ENCODE measurements around the gene PIP4K2A. TPM values are rescaled to one million over a fixed set of nuclear protein-coding genes. Genes with fewer than 3 reads are reported as not detected.
"Not testable (repeated sequence)": the region's sequence is repeated elsewhere in the genome, so short reads cannot be mapped to it uniquely, and the experiment has no call there.

PIP4K2A gene
- total RNA-seq, 1 donor from 2014 or later: 102 TPM

DNA sequence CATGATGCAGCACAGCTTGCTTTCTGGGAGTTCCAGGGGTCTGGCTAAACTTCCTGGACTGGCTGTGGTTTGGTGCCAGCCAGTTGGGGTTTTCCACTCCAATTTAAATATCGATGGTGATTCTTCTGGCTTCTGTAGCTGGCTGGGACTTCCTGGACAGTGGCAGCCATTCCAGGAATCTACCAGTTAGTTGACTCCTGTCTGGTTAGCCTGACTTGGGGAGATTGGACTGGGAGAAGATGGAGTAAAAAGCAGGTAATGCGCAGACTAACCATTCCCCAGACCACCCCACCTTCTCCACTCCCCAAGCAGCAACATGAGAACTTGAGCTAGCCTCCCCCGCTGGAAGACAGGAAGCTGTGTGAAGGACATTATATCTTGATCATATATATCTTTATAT lies 6.3 kb upstream of the PIP4K2A start:
- H3K36me3 Mint-ChIP-seq (ENCODE audit: low read depth): no peaks in the 10 kb centered on the region
- CTCF ChIA-PET: no interaction called here
- DNase-seq: no peak
- H3K27me3 Mint-ChIP-seq: no peaks in the 10 kb centered on the region
- H3K27ac Mint-ChIP-seq: no peak overlapping the region
- H3K4me1 Mint-ChIP-seq: peaks cover 38% of the 10 kb centered on the region
- no peaks in the 10 kb centered on the region for H3K9me3 Mint-ChIP-seq
- H3K4me3 Mint-ChIP-seq: no peak overlapping the region
- intact Hi-C loops (cut with micrococcal nuclease): loop anchor here (5.0 kb wide), 5 partner anchors 212 to 1188 kb away; partner anchors contain the start of genes BMI1 and MLLT10
- ATAC-seq (ENCODE audit: low read depth): no peak
- TF ChIP-seq, protein P1, sequence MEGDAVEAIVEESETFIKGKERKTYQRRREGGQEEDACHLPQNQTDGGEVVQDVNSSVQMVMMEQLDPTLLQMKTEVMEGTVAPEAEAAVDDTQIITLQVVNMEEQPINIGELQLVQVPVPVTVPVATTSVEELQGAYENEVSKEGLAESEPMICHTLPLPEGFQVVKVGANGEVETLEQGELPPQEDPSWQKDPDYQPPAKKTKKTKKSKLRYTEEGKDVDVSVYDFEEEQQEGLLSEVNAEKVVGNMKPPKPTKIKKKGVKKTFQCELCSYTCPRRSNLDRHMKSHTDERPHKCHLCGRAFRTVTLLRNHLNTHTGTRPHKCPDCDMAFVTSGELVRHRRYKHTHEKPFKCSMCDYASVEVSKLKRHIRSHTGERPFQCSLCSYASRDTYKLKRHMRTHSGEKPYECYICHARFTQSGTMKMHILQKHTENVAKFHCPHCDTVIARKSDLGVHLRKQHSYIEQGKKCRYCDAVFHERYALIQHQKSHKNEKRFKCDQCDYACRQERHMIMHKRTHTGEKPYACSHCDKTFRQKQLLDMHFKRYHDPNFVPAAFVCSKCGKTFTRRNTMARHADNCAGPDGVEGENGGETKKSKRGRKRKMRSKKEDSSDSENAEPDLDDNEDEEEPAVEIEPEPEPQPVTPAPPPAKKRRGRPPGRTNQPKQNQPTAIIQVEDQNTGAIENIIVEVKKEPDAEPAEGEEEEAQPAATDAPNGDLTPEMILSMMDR (IDR thresholded peaks at IDR 0.05): no peak
- POLR2A ChIA-PET: interaction anchor here (0.8 to 1.0 kb wide), 2 partner anchors 91 to 284 kb away, joined by 3 read pairs; no protein-coding TSS in a partner anchor

GRCh38 chr10:22719406-22720042 lies 5.1 kb upstream of the PIP4K2A start:
- Mint-ChIP-seq H3K4me1 (peaks cover 35% of the 10 kb centered on the region), H3K36me3 (ENCODE audit: low read depth) (peaks cover 3% of the 10 kb centered on the region), H3K4me3 (no peak overlapping the region), H3K27ac (no peak overlapping the region), H3K27me3 (no peaks in the 10 kb centered on the region), H3K9me3 (no peaks in the 10 kb centered on the region)
- TF ChIP-seq, protein P1 (IDR thresholded peaks at IDR 0.05): no peak
- CTCF ChIA-PET: no interaction called here
- ATAC-seq (ENCODE audit: low read depth): no peak
- POLR2A ChIA-PET: no interaction called here
- no peak for DNase-seq
- intact Hi-C loops (cut with micrococcal nuclease): loop anchor here (5.0 to 10.0 kb wide), 6 partner anchors 213 to 1187 kb away; partner anchors contain the start of genes BMI1, MLLT10 and MSRB2

DNA sequence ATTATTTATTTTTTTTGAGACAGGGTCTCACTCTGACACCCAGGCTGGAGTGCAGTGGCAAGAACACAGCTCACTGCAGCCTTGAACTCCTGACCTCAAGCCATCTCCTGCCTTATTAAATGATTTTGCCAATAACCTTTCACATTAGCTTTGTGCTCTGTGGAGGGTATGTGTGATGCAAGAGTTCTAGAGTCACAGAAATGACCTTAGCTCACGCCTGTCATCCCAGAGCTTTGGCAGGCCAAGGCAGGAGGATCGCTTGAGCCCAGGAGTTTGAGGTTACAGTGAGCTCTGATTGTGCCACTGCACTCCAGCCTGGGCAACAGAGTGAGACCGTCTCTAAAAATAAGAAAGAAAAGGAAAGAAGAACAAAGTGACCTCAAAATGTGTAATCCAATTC lies 4.3 kb upstream of the PIP4K2A start:
- POLR2A ChIA-PET; ATAC-seq (ENCODE audit: low read depth); H3K4me3 Mint-ChIP-seq; DNase-seq; H3K27ac Mint-ChIP-seq; H3K36me3 Mint-ChIP-seq (ENCODE audit: low read depth); H3K27me3 Mint-ChIP-seq; CTCF ChIA-PET; H3K9me3 Mint-ChIP-seq: not testable (repeated sequence)
- intact Hi-C loops (cut with micrococcal nuclease): loop anchor here (10.0 kb wide), 1 partner anchor 376 kb away; the partner anchor contains the start of gene MSRB2
- peaks cover 27% of the 10 kb centered on the region for H3K4me1 Mint-ChIP-seq

GRCh38 chr10:22717728-22718127 lies 3.4 kb upstream of the PIP4K2A start:
- peaks cover 5% of the 10 kb centered on the region for H3K36me3 Mint-ChIP-seq (ENCODE audit: low read depth)

GRCh38 chr10:22716943-22717342 lies 2.6 kb upstream of the PIP4K2A start:
- TF ChIP-seq, protein P1 (IDR thresholded peaks at IDR 0.05): no peak
- Mint-ChIP-seq H3K9me3 (no peaks in the 10 kb centered on the region), H3K27ac (no peak overlapping the region), H3K4me1 (peaks cover 22% of the 10 kb centered on the region), H3K27me3 (no peaks in the 10 kb centered on the region), H3K36me3 (ENCODE audit: low read depth) (peaks cover 5% of the 10 kb centered on the region), H3K4me3 (no peak overlapping the region)
- CTCF ChIA-PET: no interaction called here
- POLR2A ChIA-PET: no interaction called here
- DNase-seq: no peak
- intact Hi-C loops (cut with micrococcal nuclease): loop anchor here (10.0 kb wide), 1 partner anchor 378 kb away; the partner anchor contains the start of gene MSRB2
- ATAC-seq (ENCODE audit: low read depth): no peak

More at GRCh38 chr10:22717728-22718127, 3.4 kb upstream of the PIP4K2A start:
- Mint-ChIP-seq H3K27ac (no peak overlapping the region), H3K4me3 (no peak overlapping the region), H3K4me1 (peaks cover 20% of the 10 kb centered on the region), H3K9me3 (no peaks in the 10 kb centered on the region), H3K27me3 (no peaks in the 10 kb centered on the region)
- intact Hi-C loops (cut with micrococcal nuclease): loop anchor here (10.0 kb wide), 1 partner anchor 377 kb away; the partner anchor contains the start of gene MSRB2
- ATAC-seq (ENCODE audit: low read depth) (no peak), DNase-seq (no peak)
- TF ChIP-seq, protein P1 (IDR thresholded peaks at IDR 0.05): no peak
- ChIA-PET POLR2A (interaction anchor here (0.7 kb wide), 2 partner anchors 39 to 115 kb away, joined by 3 to 5 read pairs; no protein-coding TSS in a partner anchor), CTCF (no interaction called here)
